Measurements from ENCODE around the gene PHLDB1. TPM values are rescaled to one million over a fixed set of nuclear protein-coding genes. Genes with fewer than 3 reads are reported as not detected.

Gene PHLDB1
- total RNA-seq, 2 experiments from 2014 or later: 2.0 TPM

- H3K9me3 Mint-ChIP-seq: no peaks in the 10 kb centered on the region
- H3K36me3 Mint-ChIP-seq (ENCODE audit: low read depth): no peaks in the 10 kb centered on the region
- H3K27ac Mint-ChIP-seq: no peak overlapping the region
- DNase-seq: no peak
- intact Hi-C loops (cut with micrococcal nuclease): no loop called here
- H3K4me3 Mint-ChIP-seq: no peak overlapping the region
- peaks cover 9% of the 10 kb centered on the region for H3K4me1 Mint-ChIP-seq (ENCODE audit: low read depth)
- CTCF ChIA-PET: no interaction called here
- no peaks in the 10 kb centered on the region for H3K27me3 Mint-ChIP-seq (ENCODE audit: low read depth)
Observed at GRCh38 chr11:118651820-118652219, 44.4 kb downstream of the PHLDB1 start.

- no peaks in the 10 kb centered on the region for H3K36me3 Mint-ChIP-seq (ENCODE audit: low read depth)
- peaks cover 9% of the 10 kb centered on the region for H3K4me1 Mint-ChIP-seq (ENCODE audit: low read depth)
- CTCF ChIA-PET: interaction anchor here (1.2 kb wide), 1 partner anchor 10 kb away, joined by 3 read pairs; no protein-coding TSS in a partner anchor
- intact Hi-C loops (cut with micrococcal nuclease): no loop called here
- H3K4me3 Mint-ChIP-seq: no peak overlapping the region
- no peak overlapping the region for H3K27ac Mint-ChIP-seq
- H3K9me3 Mint-ChIP-seq: no peaks in the 10 kb centered on the region
- H3K27me3 Mint-ChIP-seq (ENCODE audit: low read depth): no peaks in the 10 kb centered on the region
- no peak for DNase-seq
Observed at GRCh38 chr11:118652681-118653181, 45.3 kb downstream of the PHLDB1 start.

GRCh38 chr11:118653684-118654390 is 46.4 kb downstream of the PHLDB1 start:
- CTCF ChIA-PET: interaction anchor here (0.5 to 1.2 kb wide), 2 partner anchors 11 to 63 kb away, joined by 3 read pairs; no protein-coding TSS in a partner anchor
- Mint-ChIP-seq H3K4me1 (ENCODE audit: low read depth) (peaks cover 9% of the 10 kb centered on the region), H3K36me3 (ENCODE audit: low read depth) (no peaks in the 10 kb centered on the region), H3K4me3 (no peak overlapping the region), H3K27ac (no peak overlapping the region), H3K27me3 (ENCODE audit: low read depth) (no peaks in the 10 kb centered on the region), H3K9me3 (no peaks in the 10 kb centered on the region)
- intact Hi-C loops (cut with micrococcal nuclease): no loop called here
- no peak for DNase-seq

GRCh38 chr11:118655486-118656190 is 48.2 kb downstream of the PHLDB1 start:
- H3K36me3 Mint-ChIP-seq (ENCODE audit: low read depth): no peaks in the 10 kb centered on the region

GRCh38 chr11:118656563-118657165 is 49.2 kb downstream of the PHLDB1 start:
- no peaks in the 10 kb centered on the region for H3K36me3 Mint-ChIP-seq (ENCODE audit: low read depth)
- no peaks in the 10 kb centered on the region for H3K27me3 Mint-ChIP-seq (ENCODE audit: low read depth)
- intact Hi-C loops (cut with micrococcal nuclease): no loop called here
- no peak for DNase-seq
- H3K4me3 Mint-ChIP-seq: no peak overlapping the region
- H3K9me3 Mint-ChIP-seq: no peaks in the 10 kb centered on the region
- H3K27ac Mint-ChIP-seq: no peak overlapping the region
- peaks cover 14% of the 10 kb centered on the region for H3K4me1 Mint-ChIP-seq (ENCODE audit: low read depth)
- CTCF ChIA-PET: interaction anchor here (1.1 to 2.4 kb wide), 7 partner anchors 11 to 234 kb away, joined by 3 to 8 read pairs (median 4); no protein-coding TSS in a partner anchor

More at GRCh38 chr11:118655486-118656190, 48.2 kb downstream of the PHLDB1 start:
- CTCF ChIA-PET: interaction anchor here (1.9 to 2.4 kb wide), 2 partner anchors 34 to 61 kb away, joined by 5 to 8 read pairs; no protein-coding TSS in a partner anchor
- DNase-seq: no peak
- intact Hi-C loops (cut with micrococcal nuclease): no loop called here
- Mint-ChIP-seq H3K27ac (no peak overlapping the region), H3K27me3 (ENCODE audit: low read depth) (no peaks in the 10 kb centered on the region), H3K4me3 (no peak overlapping the region), H3K4me1 (ENCODE audit: low read depth) (peaks cover 14% of the 10 kb centered on the region), H3K9me3 (no peaks in the 10 kb centered on the region)

- no peak overlapping the region for H3K27ac Mint-ChIP-seq
Observed at GRCh38 chr11:118657238-118657637, 49.8 kb downstream of the PHLDB1 start.

GRCh38 chr11:118657709-118658428 is 50.5 kb downstream of the PHLDB1 start:
- Mint-ChIP-seq H3K9me3 (no peaks in the 10 kb centered on the region), H3K27ac (no peak overlapping the region), H3K27me3 (ENCODE audit: low read depth) (no peaks in the 10 kb centered on the region), H3K4me3 (no peak overlapping the region), H3K4me1 (ENCODE audit: low read depth) (peaks cover 6% of the 10 kb centered on the region), H3K36me3 (ENCODE audit: low read depth) (no peaks in the 10 kb centered on the region)
- CTCF ChIA-PET: interaction anchor here (0.7 to 2.4 kb wide), 8 partner anchors 10 to 233 kb away, joined by 3 to 8 read pairs (median 6); no protein-coding TSS in a partner anchor
- DNase-seq: no peak
- intact Hi-C loops (cut with micrococcal nuclease): no loop called here

More at GRCh38 chr11:118657238-118657637, 49.8 kb downstream of the PHLDB1 start:
- intact Hi-C loops (cut with micrococcal nuclease): no loop called here
- no peaks in the 10 kb centered on the region for H3K36me3 Mint-ChIP-seq (ENCODE audit: low read depth)
- no peak for DNase-seq
- H3K4me1 Mint-ChIP-seq (ENCODE audit: low read depth): peaks cover 13% of the 10 kb centered on the region
- CTCF ChIA-PET: interaction anchor here (1.1 to 2.4 kb wide), 7 partner anchors 10 to 234 kb away, joined by 3 to 8 read pairs (median 4); no protein-coding TSS in a partner anchor
- H3K27me3 Mint-ChIP-seq (ENCODE audit: low read depth): no peaks in the 10 kb centered on the region
- H3K9me3 Mint-ChIP-seq: no peaks in the 10 kb centered on the region
- H3K4me3 Mint-ChIP-seq: no peak overlapping the region

- no peak for DNase-seq
- intact Hi-C loops (cut with micrococcal nuclease): loop anchor here (1.0 kb wide), 3 partner anchors 63 to 513 kb away; partner anchors contain the start of gene UPK2
- CTCF ChIA-PET: interaction anchor here (0.7 to 3.2 kb wide), 14 partner anchors 9 to 296 kb away, joined by 3 to 15 read pairs (median 4); no protein-coding TSS in a partner anchor
- Mint-ChIP-seq H3K4me1 (ENCODE audit: low read depth) (peaks cover 5% of the 10 kb centered on the region), H3K27ac (no peak overlapping the region), H3K27me3 (ENCODE audit: low read depth) (no peaks in the 10 kb centered on the region), H3K9me3 (no peaks in the 10 kb centered on the region), H3K4me3 (no peak overlapping the region), H3K36me3 (ENCODE audit: low read depth) (no peaks in the 10 kb centered on the region)
Observed at GRCh38 chr11:118658429-118659313, 51.3 kb downstream of the PHLDB1 start.

GRCh38 chr11:118659314-118659952 is 52.0 kb downstream of the PHLDB1 start:
- Mint-ChIP-seq H3K27me3 (ENCODE audit: low read depth) (no peaks in the 10 kb centered on the region), H3K27ac (no peak overlapping the region), H3K4me3 (no peak overlapping the region), H3K9me3 (no peaks in the 10 kb centered on the region), H3K4me1 (ENCODE audit: low read depth) (peaks cover 5% of the 10 kb centered on the region), H3K36me3 (ENCODE audit: low read depth) (no peaks in the 10 kb centered on the region)
- DNase-seq: peak; percentile 96
- CTCF ChIA-PET: interaction anchor here (0.7 to 3.2 kb wide), 14 partner anchors 8 to 298 kb away, joined by 3 to 15 read pairs (median 4); partner anchors contain the start of gene PHLDB1
- intact Hi-C loops (cut with micrococcal nuclease): loop anchor here (1.0 kb wide), 3 partner anchors 64 to 514 kb away; partner anchors contain the start of gene UPK2

- Mint-ChIP-seq H3K36me3 (ENCODE audit: low read depth) (no peaks in the 10 kb centered on the region), H3K4me3 (no peak overlapping the region), H3K27me3 (ENCODE audit: low read depth) (no peaks in the 10 kb centered on the region), H3K9me3 (no peaks in the 10 kb centered on the region), H3K4me1 (ENCODE audit: low read depth) (peaks cover 5% of the 10 kb centered on the region), H3K27ac (no peak overlapping the region)
- DNase-seq: no peak
- intact Hi-C loops (cut with micrococcal nuclease): loop anchor here (1.0 kb wide), 3 partner anchors 65 to 515 kb away; partner anchors contain the start of gene UPK2
- CTCF ChIA-PET: interaction anchor here (0.9 to 3.2 kb wide), 19 partner anchors 7 to 302 kb away, joined by 3 to 15 read pairs (median 5); partner anchors contain the start of gene PHLDB1
Observed at GRCh38 chr11:118659953-118660680, 52.7 kb downstream of the PHLDB1 start.

All from activated naive CD4-positive, alpha-beta T cell treated with anti-CD3 and anti-CD28 coated beads for 36 hours (primary cell).